Astrocyte of the spinal cord (primary cell): ENCODE measurements around the gene DUS1L.

Source experiments
- DNase-seq: peaks from one replicate; pipeline ENCODE4 v3.0.0; 2011; ENCODE audit warnings: low read depth, low spot score
- H3K4me3 ChIP-seq: 2 replicates; pipeline ENCODE4 v1.5.1; 2011; ENCODE audit warnings: low read depth, mild to moderate bottlenecking, low read length, moderate library complexity
- in situ Hi-C: cut with HindIII; loops from 2 replicates; pipeline ENCODE4 v1.10.0; 2017; ENCODE audit warnings: low sequenced_read_pairs
- TF ChIP-seq, protein P1 (sequence below): IDR thresholded peaks from 2 replicates; pipeline ENCODE4 v1.5.1; 2012; ENCODE audit warnings: low read depth, mild to moderate bottlenecking, low read length, inconsistent platforms

DUS1L gene

DNA sequence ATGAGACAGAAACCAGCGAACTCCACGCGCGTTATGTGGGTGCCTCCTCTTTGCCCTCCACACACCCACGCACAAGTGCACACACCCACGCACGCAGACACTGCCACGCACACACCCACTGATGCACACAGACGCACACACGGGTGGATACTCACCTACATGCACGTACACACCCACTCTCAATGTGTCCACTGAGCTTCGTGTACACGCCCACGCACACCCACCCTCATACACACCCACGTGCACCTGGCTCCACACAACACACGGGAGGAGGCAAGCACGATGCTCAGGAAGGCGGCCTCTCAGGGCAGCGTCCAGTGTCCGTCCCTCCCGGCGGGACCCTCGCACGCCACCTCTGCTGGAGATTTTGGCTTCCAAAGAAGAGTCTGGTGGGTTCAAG is 18.2 kb downstream of the DUS1L start:
- TF ChIP-seq, protein P1, sequence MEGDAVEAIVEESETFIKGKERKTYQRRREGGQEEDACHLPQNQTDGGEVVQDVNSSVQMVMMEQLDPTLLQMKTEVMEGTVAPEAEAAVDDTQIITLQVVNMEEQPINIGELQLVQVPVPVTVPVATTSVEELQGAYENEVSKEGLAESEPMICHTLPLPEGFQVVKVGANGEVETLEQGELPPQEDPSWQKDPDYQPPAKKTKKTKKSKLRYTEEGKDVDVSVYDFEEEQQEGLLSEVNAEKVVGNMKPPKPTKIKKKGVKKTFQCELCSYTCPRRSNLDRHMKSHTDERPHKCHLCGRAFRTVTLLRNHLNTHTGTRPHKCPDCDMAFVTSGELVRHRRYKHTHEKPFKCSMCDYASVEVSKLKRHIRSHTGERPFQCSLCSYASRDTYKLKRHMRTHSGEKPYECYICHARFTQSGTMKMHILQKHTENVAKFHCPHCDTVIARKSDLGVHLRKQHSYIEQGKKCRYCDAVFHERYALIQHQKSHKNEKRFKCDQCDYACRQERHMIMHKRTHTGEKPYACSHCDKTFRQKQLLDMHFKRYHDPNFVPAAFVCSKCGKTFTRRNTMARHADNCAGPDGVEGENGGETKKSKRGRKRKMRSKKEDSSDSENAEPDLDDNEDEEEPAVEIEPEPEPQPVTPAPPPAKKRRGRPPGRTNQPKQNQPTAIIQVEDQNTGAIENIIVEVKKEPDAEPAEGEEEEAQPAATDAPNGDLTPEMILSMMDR, result no peak
- no peak for DNase-seq
- in situ Hi-C loops, result no loop called here

DNA sequence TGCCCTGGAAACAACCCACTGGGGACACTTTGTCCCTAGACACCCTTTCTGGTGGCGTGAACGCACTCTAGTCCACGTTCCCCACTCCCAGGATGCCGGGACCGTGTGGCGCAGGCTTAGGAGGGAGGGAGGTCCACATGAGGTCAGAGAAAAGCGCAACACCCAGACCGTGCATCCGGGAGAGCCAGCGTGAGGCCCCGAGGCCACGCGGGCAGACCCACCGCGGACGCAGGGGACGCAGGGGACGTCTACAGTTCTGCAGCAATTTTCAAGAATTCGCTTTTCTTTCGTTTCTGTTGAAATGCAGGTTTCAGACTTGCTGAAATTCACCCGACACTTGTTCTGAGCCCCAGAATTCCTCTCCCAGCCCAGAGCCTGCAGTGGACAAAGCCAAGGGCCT is 18.7 kb downstream of the DUS1L start:
- in situ Hi-C loops, result no loop called here
- DNase-seq, result no peak
- H3K4me3 ChIP-seq, result no peak overlapping the region
- TF ChIP-seq, protein P1, result no peak

More for the DNA sequence above, 18.2 kb downstream of the DUS1L start:
- H3K4me3 ChIP-seq, result no peak overlapping the region

DNA sequence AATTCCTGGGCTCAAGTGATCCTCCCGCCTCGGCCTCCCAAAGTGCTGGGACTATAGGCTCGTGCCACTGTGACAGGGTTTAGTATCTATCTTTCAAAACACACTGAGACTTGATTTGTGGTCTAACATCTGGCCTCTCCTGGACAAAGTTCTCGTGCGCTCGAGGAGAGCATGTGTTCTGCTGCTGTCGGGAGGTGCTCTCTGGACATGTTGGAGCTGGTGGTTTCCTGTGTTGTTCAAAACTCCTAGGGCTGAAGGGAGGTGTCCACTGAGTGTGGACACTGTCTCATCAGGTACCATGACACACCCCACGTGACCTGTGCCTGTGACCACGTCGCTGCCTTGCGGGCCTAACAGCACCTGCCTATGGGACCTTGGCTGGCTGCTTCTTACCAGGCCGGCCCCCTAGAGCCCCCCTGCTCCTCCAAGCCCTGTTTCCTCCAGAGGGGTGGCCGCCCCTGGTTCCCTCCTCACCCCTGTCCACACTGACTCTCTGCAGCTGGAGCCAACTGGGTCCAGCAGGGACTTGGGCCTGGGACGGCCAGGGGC is 19.6 kb downstream of the DUS1L start:
- in situ Hi-C loops, result no loop called here
- TF ChIP-seq, protein P1, result no peak
- no peak overlapping the region for H3K4me3 ChIP-seq
- no peak for DNase-seq

DNA sequence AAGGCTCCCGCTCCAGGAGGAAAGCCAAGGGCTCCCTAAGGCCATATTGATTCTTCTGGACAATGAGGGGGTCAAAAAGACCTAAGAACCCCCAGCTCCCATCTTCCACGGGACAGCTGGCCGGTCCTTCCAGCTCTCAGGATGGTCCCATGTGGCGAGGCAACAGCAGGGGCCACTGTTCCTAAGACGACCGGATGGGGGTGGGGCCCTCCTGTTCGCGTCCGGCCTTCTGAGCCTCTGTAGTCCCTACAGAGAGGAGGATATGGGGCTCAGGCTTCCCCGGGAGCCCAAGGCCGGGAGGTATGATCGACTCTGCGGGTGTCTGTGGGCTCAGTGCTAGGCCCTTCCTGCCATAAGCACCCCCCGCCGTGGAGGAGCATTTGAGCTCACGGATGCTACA is 22.1 kb downstream of the DUS1L start:
- TF ChIP-seq, protein P1, result no peak
- no peak overlapping the region for H3K4me3 ChIP-seq
- in situ Hi-C loops, result no loop called here
- DNase-seq, result no peak

DNA sequence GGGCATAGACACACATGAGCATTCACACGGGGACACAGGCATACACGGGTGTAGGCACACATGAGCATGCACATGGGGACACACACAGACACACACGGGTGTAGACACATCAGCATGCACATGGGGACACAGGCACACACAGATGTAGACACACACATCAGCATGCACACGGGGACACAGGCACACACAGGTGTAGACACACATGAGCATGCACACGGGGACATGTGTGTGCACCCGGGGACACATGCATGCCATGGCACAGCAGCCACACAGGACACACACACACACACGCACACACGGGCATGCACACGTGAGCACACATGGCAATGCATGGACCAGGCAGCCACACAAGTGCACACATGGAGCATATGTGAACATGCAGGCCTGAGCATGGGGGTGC is 23.0 kb downstream of the DUS1L start:
- no peak overlapping the region for H3K4me3 ChIP-seq
- TF ChIP-seq, protein P1, result no peak
- in situ Hi-C loops, result no loop called here

DNA sequence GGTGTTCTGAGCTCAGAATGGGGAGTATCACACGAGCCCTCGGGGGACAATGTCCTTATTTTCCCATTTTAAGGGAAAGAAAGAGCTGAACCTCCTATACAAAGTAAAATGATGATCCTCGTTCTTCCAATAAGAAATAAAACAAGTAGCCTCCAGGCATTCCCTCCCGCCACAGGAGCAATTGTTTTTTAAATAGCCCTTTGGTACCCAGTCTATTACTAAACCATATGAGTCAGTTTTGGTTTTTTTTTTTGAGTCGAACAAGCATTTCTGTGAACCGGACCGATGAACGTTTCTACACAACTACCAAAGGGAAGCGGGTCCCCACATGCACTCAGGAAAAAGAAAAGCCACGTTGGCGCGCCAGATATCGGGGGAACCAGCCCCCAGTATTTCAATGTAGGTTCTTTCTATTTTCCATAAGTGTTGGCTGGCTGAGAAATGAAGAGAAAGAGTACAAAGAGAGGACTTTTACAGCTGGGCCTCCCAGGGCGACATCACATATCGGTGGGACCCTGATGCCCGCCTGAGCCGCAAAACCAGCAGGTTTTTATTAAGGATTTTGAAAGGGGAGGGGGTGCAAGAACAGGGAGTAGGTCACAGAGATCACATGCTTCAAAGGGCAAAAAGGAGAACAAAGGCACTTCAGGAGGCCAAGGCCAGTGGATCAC is 24.3 kb downstream of the DUS1L start:
- TF ChIP-seq, protein P1, result no peak
- no peak for DNase-seq
- in situ Hi-C loops, result no loop called here
- H3K4me3 ChIP-seq, result no peak overlapping the region

More for the DNA sequence above, 23.0 kb downstream of the DUS1L start:
- no peak for DNase-seq
